NT2/D1 (cell line): ENCODE results near the gene SCARB1.

Experiments used
- SUZ12 ChIP-seq: IDR thresholded peaks from 2 replicates; pipeline ENCODE4 v1.6.1; 2011; ENCODE audit not compliant: insufficient read length, insufficient read depth; ENCODE audit errors: extremely low read depth
- ZNF274 ChIP-seq: IDR thresholded peaks from 2 replicates; pipeline ENCODE4 v1.6.1; 2011; ENCODE audit warnings: mild to moderate bottlenecking, low read depth, low read length

DNA sequence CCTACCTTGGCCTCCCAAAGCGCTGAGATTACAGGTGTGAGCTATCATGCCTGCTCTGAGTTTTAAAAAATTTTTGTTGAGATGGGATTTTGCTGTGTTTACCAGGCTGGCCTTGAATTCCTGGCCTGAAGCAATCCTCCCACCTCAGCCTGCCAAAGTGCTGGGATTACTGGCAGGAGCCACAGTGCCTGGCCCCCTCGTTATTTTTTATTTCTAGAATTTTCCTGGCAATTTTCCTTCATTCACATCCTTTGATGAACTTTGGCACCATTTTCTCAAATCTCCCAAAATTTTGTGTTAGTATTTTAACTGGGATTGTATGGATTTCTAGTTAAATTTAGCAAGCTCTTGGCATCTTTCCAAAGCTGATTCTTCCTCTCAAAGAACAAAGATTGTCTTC is 24.6 kb upstream of the SCARB1 start:
- TF ChIP-seq SUZ12 (no peak), ZNF274 (no peak)
